Nephron (organoid): ENCODE data around the gene MFN2.

Experiments
- H3K27ac Mint-ChIP-seq, 3 experiments: 2 replicates each; pipeline ENCODE4 v1.8.0; 2020; ENCODE audit warnings: mixed read lengths in 3 of 3, mild to moderate bottlenecking in 2 of 3, moderate library complexity in 1 of 3
- H3K27me3 Mint-ChIP-seq: 2 replicates; pipeline ENCODE4 v1.8.0; 2021; ENCODE audit warnings: low read depth, mild to moderate bottlenecking, moderate library complexity, mixed read lengths
- H3K36me3 Mint-ChIP-seq: 2 replicates; pipeline ENCODE4 v1.8.0; 2020; ENCODE audit warnings: low read depth, mixed read lengths
- H3K4me1 Mint-ChIP-seq: 2 replicates; pipeline ENCODE4 v1.8.0; 2020; ENCODE audit warnings: mixed read lengths
- H3K4me3 Mint-ChIP-seq, 3 experiments: 2 replicates each; pipeline ENCODE4 v1.8.0; 2020; ENCODE audit warnings: mild to moderate bottlenecking in 3 of 3, mixed read lengths in 3 of 3, moderate library complexity in 2 of 3
- H3K9me3 Mint-ChIP-seq: 2 replicates; pipeline ENCODE4 v1.8.0; 2020; ENCODE audit warnings: mixed read lengths
- CTCF ChIP-seq, 3 experiments: fragments of 200-600 bp; sonication (generic); IDR thresholded peaks; one replicate each; pipeline ENCODE4 v1.5.0; 2021; ENCODE audit warnings: antibody characterized with exemption in 3 of 3; ENCODE audit not compliant: unreplicated experiment in 3 of 3

MFN2 gene

DNA sequence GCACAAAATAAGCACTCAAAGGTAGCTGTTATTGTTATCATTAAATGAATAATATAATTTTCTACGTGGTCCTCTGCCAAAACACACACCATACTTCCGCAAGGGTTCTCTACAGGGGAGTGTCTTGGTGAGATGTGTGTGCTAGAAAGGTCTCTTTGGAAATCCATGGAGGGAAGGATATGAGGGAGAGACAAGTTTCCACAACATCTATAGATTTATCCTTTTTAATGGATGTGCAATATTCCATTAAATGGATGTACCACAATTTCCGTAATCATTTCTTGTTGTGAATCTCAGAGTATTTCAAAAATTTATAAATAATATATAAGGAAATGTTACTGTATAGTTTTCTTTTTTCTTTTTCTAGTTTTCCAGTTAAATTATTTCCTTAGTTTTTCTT is 80.3 kb downstream of the MFN2 start:
- peaks cover 8% of the 10 kb centered on the region for H3K9me3 Mint-ChIP-seq
- H3K36me3 Mint-ChIP-seq: peaks cover 3% of the 10 kb centered on the region
- no peak overlapping the region for H3K27ac Mint-ChIP-seq
- no peak for TF ChIP-seq CTCF (IDR thresholded peaks at IDR 0.05; ENCODE audit: unreplicated experiment in 3 of 3)
- peaks cover 64% of the 10 kb centered on the region for H3K27me3 Mint-ChIP-seq
- H3K4me1 Mint-ChIP-seq: no peaks in the 10 kb centered on the region
- H3K4me3 Mint-ChIP-seq: no peak overlapping the region
